Measurements from ENCODE around the gene ADPRS.

Gene ADPRS

DNA sequence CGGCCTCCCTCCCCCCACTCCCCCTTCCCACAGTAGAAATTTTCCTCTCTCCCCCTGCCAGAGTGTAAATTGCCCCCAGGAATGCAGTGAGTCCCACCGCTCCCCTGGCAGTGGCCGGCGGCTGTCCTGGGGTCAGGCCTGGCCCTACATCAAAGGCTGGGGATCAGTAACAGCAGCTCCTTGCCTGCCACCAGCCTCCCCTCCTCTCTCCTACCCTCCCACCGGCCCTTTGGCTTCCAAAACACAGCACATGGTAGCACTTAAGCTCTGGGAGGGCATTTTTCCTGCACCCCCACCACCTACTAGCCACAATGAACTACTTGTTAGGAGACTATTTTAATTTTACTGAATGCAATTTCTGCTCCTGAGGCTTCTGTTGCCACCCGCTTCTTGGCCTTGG is 45.3 kb downstream of the ADPRS start:
- DNase-seq = no peak

DNA sequence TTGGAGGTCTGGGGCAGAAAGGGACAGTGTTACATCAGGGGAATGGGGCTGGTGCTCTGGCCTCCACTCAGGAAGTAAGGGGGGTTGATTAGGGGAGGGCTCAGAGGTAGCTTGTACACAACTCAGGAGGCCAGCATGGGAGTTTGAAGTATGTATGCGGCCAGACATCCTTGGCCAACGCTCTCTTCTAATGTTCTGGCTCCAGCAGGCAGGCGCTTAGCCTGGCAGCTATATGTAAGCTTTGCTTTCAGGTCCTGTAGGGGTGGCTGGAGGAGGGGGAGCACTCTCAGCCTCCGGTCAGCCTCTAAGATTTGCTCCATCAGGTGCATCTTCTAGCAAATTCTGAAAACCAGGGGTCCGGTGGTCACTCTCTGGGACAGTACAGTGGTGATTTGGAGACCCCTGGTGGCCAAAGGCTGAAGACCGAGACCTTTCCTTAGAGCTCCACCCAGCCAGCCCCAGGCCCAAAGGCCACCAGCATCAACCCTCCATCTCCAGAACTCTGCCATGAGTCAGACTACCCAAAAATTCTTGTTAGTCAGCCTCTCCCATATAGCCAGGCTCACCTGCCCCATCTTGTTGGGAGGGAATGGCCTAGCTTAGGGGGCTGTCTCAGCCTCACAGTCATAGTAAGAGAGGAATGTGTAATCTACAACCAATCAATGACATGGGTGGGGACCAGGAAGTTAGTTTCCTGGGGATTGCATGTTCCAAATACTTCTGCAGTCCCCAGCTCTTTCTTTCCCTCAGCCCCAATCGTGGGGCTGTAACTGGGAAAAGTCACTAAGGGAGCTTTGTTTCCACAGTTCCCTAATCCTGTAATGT is 46.0 kb downstream of the ADPRS start:
- DNase-seq = peak; percentile 43

DNA sequence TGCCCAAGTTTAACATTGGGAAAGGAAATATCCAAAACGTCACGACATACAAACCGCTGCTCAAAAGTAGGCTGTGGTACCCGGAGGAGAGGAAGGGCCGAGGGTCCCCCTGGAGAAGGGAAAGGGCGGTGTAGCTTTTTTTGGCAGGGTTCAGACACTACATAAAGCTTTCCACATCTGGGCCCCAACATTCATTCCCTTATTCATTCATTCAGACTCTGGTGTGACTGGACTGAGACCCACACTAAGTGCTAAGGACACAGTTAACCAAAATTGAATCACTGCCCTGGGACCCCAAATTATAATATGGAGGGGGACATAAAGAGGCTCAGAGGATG is 46.6 kb downstream of the ADPRS start:
- DNase-seq = no peak

DNA sequence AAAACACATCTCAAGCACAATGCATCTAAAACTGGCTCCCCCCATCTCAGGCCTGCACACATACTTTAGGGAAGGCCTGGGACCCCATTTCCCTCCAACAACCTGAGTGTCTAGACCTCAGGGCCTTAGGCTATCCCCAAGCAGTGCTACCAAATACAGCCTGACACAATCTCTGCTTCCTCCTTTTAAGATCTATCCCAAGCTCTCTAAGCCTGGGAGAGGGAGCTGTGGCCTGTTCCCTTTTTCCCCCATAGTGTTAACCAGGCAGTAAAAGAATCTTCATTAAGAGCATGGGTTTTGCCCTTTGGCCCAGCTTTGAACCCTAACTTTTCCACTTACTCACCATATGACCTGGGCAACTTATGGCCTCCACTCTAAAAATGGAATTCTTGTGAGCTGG is 47.1 kb downstream of the ADPRS start:
- no peak for DNase-seq

DNA sequence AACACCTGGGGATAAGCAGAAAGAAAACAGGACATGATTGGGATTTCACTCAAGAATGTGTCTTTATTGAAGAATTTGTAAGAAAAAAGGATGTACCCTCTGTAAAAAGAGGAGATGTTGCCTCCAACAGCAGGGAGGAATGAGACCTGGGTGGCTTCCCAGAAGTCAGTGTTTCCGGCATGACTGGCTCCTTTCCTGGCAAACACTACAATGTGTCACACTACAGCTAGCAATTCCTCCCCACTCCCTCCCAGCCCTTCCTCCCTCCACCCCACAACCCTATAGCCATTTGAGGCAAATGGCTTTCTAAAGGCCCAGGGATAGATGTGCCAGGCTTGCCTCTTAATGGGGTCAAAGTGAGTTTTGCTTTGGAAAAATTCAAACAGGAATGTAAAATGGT is 47.8 kb downstream of the ADPRS start:
- DNase-seq = no peak

GRCh38 chr1:36137226-36137625 is 48.5 kb downstream of the ADPRS start:
- no peak for DNase-seq

- DNase-seq = no peak
Observed at GRCh38 chr1:36137776-36138175, 49.1 kb downstream of the ADPRS start.

DNA sequence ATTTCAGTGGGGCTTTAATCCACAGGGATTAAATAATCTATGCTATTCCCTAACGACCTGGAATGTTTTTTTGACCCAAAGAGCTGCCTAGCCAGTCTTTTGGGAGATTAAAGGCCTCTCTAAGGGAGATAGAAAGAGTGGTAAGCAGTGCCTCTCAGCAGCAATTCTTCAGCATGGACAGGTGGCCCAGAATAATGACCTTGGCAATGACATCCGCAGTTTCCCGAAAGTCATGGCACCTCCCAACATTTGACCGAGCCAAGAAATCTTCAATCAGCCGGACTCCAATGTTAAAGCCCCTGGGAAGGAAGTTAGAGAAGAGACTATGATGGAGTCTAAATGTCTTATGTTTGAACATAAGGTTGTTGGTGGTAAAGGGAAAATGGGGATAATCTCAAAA is 50.8 kb downstream of the ADPRS start:
- no peak for DNase-seq

DNA sequence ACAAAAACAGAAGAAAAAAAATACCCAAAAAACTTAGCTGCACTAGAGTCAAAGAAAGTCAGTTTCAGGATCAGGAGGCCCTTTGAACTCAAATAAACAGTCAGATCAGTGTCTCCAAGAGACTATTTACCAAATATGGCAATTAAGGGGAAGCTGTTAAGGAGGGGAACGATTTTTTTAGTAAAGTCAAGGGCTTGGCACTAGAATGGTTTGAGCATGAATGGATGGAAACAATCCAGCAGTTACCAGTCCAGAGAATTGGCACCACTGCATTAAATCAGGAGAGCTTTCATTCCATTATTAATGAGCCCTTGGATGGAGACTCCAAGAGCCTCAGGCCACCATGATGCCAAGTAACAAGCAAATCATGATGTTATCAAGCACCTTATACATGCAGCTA is 53.4 kb downstream of the ADPRS start:
- DNase-seq = no peak

- DNase-seq = no peak
Observed at GRCh38 chr1:36143424-36143823, 54.7 kb downstream of the ADPRS start.

All from activated CD4-positive, alpha-beta T cell treated with anti-CD3 and anti-CD28 coated beads, Interleukin-2, amount 50 U/mL, for 16 hours (primary cell).